Stomach (tissue), 9 donors: Measurements from ENCODE around the gene ORC5. TPM values are rescaled to one million over a fixed set of nuclear protein-coding genes. Genes with fewer than 3 reads are reported as not detected.
"Not testable (repeated sequence)": the region's sequence is repeated elsewhere in the genome, so short reads cannot be mapped to it uniquely, and the experiment has no call there.

Experiments
- DNase-seq, 2 donors: peaks; one replicate each; pipeline versions ENCODE4 v3.0.0 to v3.0.0-alpha.2; 2013 to 2019
- H3K27ac ChIP-seq, 5 donors: fragments of 200-600 bp in 4 of 5; sonication (generic) in 4 of 5; one replicate each; pipeline ENCODE4 v1.5.1; 2013 to 2019; ENCODE audit warnings: mild to moderate bottlenecking in 1 of 5, moderate library complexity in 1 of 5
- H3K27me3 ChIP-seq, 3 donors: fragments of 200-600 bp; sonication (generic); one replicate each; pipeline ENCODE4 v1.5.1; 2017 to 2019; ENCODE audit warnings: mixed run types in 1 of 3
- H3K36me3 ChIP-seq, 4 donors: fragments of 200-600 bp; sonication (generic); 1 replicate in 3 of 4; 2 replicates in 1 of 4; pipeline ENCODE4 v1.5.1; 2016 to 2019
- H3K4me1 ChIP-seq, 4 donors: fragments of 200-600 bp; sonication (generic); one replicate each; pipeline ENCODE4 v1.5.1; 2016 to 2019
- H3K4me3 ChIP-seq, 4 donors: fragments of 200-600 bp; sonication (generic) in 3 of 4; one replicate each; pipeline ENCODE4 v1.5.1; 2016 to 2019; ENCODE audit warnings: mild to moderate bottlenecking in 1 of 4
- H3K9me3 ChIP-seq, 4 donors: fragments of 200-600 bp; sonication (generic); one replicate each; pipeline ENCODE4 v1.5.1; 2016 to 2019
- CTCF ChIP-seq, 7 experiments: fragments of 450-650 bp in 4 of 7; fragments of 200-600 bp in 3 of 7; sonication (generic) in 3 of 7; IDR thresholded peaks; one replicate each; pipeline ENCODE4 v1.5.1; 2016 to 2019; ENCODE audit warnings: antibody characterized with exemption in 7 of 7, control low read depth in 2 of 7, mild to moderate bottlenecking in 1 of 7
- EP300 ChIP-seq: sonication (generic); formaldehyde crosslinking; IDR thresholded peaks from one replicate; pipeline ENCODE4 v1.6.1; 2017; ENCODE audit warnings: antibody characterized with exemption
- POLR2A ChIP-seq, 4 donors: fragments of 450-650 bp; IDR thresholded peaks; one replicate each; pipeline ENCODE4 v1.6.1; 2016; ENCODE audit warnings: antibody characterized with exemption in 4 of 4, control low read depth in 2 of 4, mild to moderate bottlenecking in 1 of 4, moderate library complexity in 1 of 4
- POLR2AphosphoS5 ChIP-seq, 3 donors: sonication (generic); formaldehyde crosslinking; IDR thresholded peaks; one replicate each; pipeline ENCODE4 v1.6.1; 2016; ENCODE audit warnings: antibody characterized with exemption in 3 of 3
- WGBS, 5 donors: extraction: QIAGEN DNeasy Blood & Tissue Kit in 3 of 5; methylation state at CpG; one replicate each; pipeline versions ENCODE4 v1.1.5 to v1.1.7; 2013 to 2018; 5-methylcytosine and 5-hydroxymethylcytosine counted together
- intact Hi-C: fragments of 100-400 bp; cut with DNase I; formaldehyde crosslinking; loops from one replicate; pipeline ENCODE4 v1.15.1; 2023; ENCODE audit warnings: low total_unique reads
- polyA plus RNA-seq, 3 donors: library from polyadenylated mRNA; stranded (reverse); fragments of 200-250 nt; gene quantifications; one replicate each; pipeline ENCODE4 v1.2.3, GENCODE V29; 2013
- total RNA-seq, 5 donors: library from RNA; depleted of rRNA; stranded (reverse); fragments of >200 nt; gene quantifications; one replicate each; pipeline versions ENCODE4 v1.1.0 to v1.2.3, GENCODE V29; 2014 to 2016
- donor health status: healthy with polysubstance abuse.
- donor health status: Bipolar disorder and iron deficiency.
- donor health status: healthy.

Gene ORC5
- total and polyA plus RNA-seq, 8 donors = 2.3 to 29.9 (median 11.2) TPM

GRCh38 chr7:104185346-104185745 is 22.5 kb downstream of the ORC5 start:
- no peaks in the 10 kb centered on the region for H3K4me1 ChIP-seq
- TF ChIP-seq POLR2AphosphoS5 (IDR thresholded peaks at IDR 0.05) = no peak
- no peak for TF ChIP-seq CTCF (IDR thresholded peaks at IDR 0.05)
- no peak for TF ChIP-seq POLR2A (IDR thresholded peaks at IDR 0.05)
- no peak for TF ChIP-seq EP300
- H3K27ac ChIP-seq = no peak overlapping the region
- H3K9me3 ChIP-seq = no peaks in the 10 kb centered on the region
- no peaks in the 10 kb centered on the region for H3K27me3 ChIP-seq
- H3K36me3 ChIP-seq = peaks cover 22 to 81% (median 75%) of the 10 kb centered on the region in 4 donors
- intact Hi-C loops = no loop called here
- no peak for DNase-seq
- no peak overlapping the region for H3K4me3 ChIP-seq
- WGBS, 5 donors = 40 to 53% (median 51%) methylated on average over 3 of the region's 3 CpGs

GRCh38 chr7:104179178-104179577 is 28.6 kb downstream of the ORC5 start:
- 94 to 99% (median 97%) methylated on average over 2 of the region's 2 CpGs for WGBS, 5 donors
- intact Hi-C loops = no loop called here
- DNase-seq = no peak
- Histone ChIP-seq H3K27ac (no peak overlapping the region), H3K4me3 (no peak overlapping the region), H3K9me3 (no peaks in the 10 kb centered on the region), H3K36me3 (peaks cover 22 to 60% (median 41%) of the 10 kb centered on the region in 4 donors), H3K27me3 (no peaks in the 10 kb centered on the region), H3K4me1 (peaks cover 0 to 10% (median 0%) of the 10 kb centered on the region in 4 donors)
- TF ChIP-seq CTCF (IDR thresholded peaks at IDR 0.05) (no peak), EP300 (no peak), POLR2AphosphoS5 (IDR thresholded peaks at IDR 0.05) (no peak), POLR2A (IDR thresholded peaks at IDR 0.05) (no peak)

- H3K9me3 ChIP-seq, intact Hi-C loops, H3K4me3 ChIP-seq, H3K27me3 ChIP-seq, H3K27ac ChIP-seq, DNase-seq: not testable (repeated sequence)
- H3K4me1 ChIP-seq = peaks cover 0 to 10% (median 0%) of the 10 kb centered on the region in 4 donors
- 96 to 98% (median 97%) methylated on average over 6 of the region's 6 CpGs for WGBS, 5 donors
- peaks cover 13 to 44% (median 26%) of the 10 kb centered on the region in 4 donors for H3K36me3 ChIP-seq
These were observed 30.2 kb downstream of the ORC5 start for GRCh38 chr7:104177565-104178083.

- H3K27me3 ChIP-seq = no peaks in the 10 kb centered on the region
- H3K9me3 ChIP-seq = no peaks in the 10 kb centered on the region
- no peak for DNase-seq
- TF ChIP-seq CTCF (IDR thresholded peaks at IDR 0.05) (no peak), POLR2A (IDR thresholded peaks at IDR 0.05) (no peak), POLR2AphosphoS5 (IDR thresholded peaks at IDR 0.05) (no peak), EP300 (no peak)
- no peak overlapping the region for H3K27ac ChIP-seq
- H3K36me3 ChIP-seq = peaks cover 7 to 40% (median 18%) of the 10 kb centered on the region in 4 donors
- intact Hi-C loops = no loop called here
- no peak overlapping the region for H3K4me3 ChIP-seq
- WGBS, 5 donors = 57 to 64% (median 62%) methylated on average over 4 of the region's 4 CpGs
- peaks cover 0 to 10% (median 0%) of the 10 kb centered on the region in 4 donors for H3K4me1 ChIP-seq
These were observed 31.5 kb downstream of the ORC5 start for GRCh38 chr7:104176332-104176731.

- H3K27ac ChIP-seq = no peak overlapping the region
- no peaks in the 10 kb centered on the region for H3K9me3 ChIP-seq
- no peak for TF ChIP-seq CTCF (IDR thresholded peaks at IDR 0.05)
- intact Hi-C loops = no loop called here
- peaks cover 0 to 10% (median 0%) of the 10 kb centered on the region in 4 donors for H3K4me1 ChIP-seq
- no peaks in the 10 kb centered on the region for H3K27me3 ChIP-seq
- H3K36me3 ChIP-seq = peaks cover 7 to 44% (median 19%) of the 10 kb centered on the region in 4 donors
- no peak overlapping the region for H3K4me3 ChIP-seq
- no peak for DNase-seq
- 56 to 70% (median 63%) methylated on average over 2 of the region's 2 CpGs for WGBS, 5 donors
These were observed 32.3 kb downstream of the ORC5 start for GRCh38 chr7:104175361-104175984.
